HL-60 (cell line): ENCODE data around the gene PCIF1.

Experiments
- TF ChIP-seq, protein P1 (sequence below): IDR thresholded peaks from one replicate; pipeline ENCODE4 v1.5.1; 2011; ENCODE audit warnings: low read length, control low read depth, inconsistent platforms; ENCODE audit not compliant: insufficient read depth
- TF ChIP-seq, protein P2 (sequence below): IDR thresholded peaks from 2 replicates; pipeline ENCODE4 v1.6.1; 2012; ENCODE audit warnings: low read depth; ENCODE audit not compliant: insufficient replicate concordance

DNA sequence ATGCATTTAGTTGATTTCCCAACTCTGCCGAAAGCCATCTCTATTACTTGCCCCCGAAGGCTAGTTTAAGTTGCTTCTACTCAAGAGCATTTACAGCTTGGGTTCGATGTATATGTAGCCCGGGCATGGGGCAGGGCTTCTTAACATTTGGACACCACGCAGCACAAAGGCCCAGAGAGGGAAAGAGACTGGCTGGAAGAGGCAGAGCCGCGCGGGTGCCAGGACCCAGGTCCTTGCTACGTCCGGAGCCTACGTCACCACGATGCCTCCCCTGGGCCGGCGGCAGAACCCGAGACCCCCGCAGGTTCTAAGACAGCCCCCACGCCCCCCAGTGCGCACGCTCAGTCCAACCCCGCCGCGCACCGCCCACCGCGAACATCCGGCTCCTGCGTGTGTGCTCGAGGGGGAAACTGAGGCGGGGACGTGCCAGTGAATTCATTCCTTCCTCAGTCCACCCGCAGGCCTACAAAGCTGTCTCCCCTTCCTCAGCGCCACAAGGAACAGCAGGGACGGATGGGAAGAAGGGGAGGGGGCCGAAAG, 367 bp upstream of the PCIF1 start:
- TF ChIP-seq, protein P1, sequence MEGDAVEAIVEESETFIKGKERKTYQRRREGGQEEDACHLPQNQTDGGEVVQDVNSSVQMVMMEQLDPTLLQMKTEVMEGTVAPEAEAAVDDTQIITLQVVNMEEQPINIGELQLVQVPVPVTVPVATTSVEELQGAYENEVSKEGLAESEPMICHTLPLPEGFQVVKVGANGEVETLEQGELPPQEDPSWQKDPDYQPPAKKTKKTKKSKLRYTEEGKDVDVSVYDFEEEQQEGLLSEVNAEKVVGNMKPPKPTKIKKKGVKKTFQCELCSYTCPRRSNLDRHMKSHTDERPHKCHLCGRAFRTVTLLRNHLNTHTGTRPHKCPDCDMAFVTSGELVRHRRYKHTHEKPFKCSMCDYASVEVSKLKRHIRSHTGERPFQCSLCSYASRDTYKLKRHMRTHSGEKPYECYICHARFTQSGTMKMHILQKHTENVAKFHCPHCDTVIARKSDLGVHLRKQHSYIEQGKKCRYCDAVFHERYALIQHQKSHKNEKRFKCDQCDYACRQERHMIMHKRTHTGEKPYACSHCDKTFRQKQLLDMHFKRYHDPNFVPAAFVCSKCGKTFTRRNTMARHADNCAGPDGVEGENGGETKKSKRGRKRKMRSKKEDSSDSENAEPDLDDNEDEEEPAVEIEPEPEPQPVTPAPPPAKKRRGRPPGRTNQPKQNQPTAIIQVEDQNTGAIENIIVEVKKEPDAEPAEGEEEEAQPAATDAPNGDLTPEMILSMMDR, result no peak
- TF ChIP-seq, protein P2, sequence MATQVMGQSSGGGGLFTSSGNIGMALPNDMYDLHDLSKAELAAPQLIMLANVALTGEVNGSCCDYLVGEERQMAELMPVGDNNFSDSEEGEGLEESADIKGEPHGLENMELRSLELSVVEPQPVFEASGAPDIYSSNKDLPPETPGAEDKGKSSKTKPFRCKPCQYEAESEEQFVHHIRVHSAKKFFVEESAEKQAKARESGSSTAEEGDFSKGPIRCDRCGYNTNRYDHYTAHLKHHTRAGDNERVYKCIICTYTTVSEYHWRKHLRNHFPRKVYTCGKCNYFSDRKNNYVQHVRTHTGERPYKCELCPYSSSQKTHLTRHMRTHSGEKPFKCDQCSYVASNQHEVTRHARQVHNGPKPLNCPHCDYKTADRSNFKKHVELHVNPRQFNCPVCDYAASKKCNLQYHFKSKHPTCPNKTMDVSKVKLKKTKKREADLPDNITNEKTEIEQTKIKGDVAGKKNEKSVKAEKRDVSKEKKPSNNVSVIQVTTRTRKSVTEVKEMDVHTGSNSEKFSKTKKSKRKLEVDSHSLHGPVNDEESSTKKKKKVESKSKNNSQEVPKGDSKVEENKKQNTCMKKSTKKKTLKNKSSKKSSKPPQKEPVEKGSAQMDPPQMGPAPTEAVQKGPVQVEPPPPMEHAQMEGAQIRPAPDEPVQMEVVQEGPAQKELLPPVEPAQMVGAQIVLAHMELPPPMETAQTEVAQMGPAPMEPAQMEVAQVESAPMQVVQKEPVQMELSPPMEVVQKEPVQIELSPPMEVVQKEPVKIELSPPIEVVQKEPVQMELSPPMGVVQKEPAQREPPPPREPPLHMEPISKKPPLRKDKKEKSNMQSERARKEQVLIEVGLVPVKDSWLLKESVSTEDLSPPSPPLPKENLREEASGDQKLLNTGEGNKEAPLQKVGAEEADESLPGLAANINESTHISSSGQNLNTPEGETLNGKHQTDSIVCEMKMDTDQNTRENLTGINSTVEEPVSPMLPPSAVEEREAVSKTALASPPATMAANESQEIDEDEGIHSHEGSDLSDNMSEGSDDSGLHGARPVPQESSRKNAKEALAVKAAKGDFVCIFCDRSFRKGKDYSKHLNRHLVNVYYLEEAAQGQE, result no peak
